ENCODE results near the gene TRMT10B. TPM values are rescaled to one million over a fixed set of nuclear protein-coding genes. Genes with fewer than 3 reads are reported as not detected.

Gene TRMT10B
- total RNA-seq, 1 donor from 2014 or later = 4.2 TPM

GRCh38 chr9:37827483-37828165 lies 74.0 kb downstream of the TRMT10B start:
- no peaks in the 10 kb centered on the region for H3K27me3 ChIP-seq (ENCODE audit: control insufficient read depth, insufficient read depth, low read length)
- H3K36me3 ChIP-seq (ENCODE audit: control insufficient read depth, insufficient read depth, low read length) = no peaks in the 10 kb centered on the region
- DNase-seq (ENCODE audit: low read depth) = no peak
- H3K4me3 ChIP-seq (ENCODE audit: low read depth, low read length) = no peak overlapping the region
- no peak for TF ChIP-seq CTCF (IDR thresholded peaks at IDR 0.05; ENCODE audit: insufficient read depth, low read length, poor library complexity, severe bottlenecking)

Other genes with a start within 250 kb of the TRMT10B start
- 13.2 and 16.9 TPM in 2 replicates for gene FBXO10, start 177.4 kb upstream of the TRMT10B start, total RNA-seq
- gene TOMM5, start 161.2 kb upstream of the TRMT10B start, total RNA-seq = 111 and 127 TPM in 2 replicates
- 0.04 TPM in 1 of 2 replicates, not detected in the other for gene FRMPD1, start 102.9 kb upstream of the TRMT10B start, total RNA-seq
- gene EXOSC3, start 31.3 kb downstream of the TRMT10B start, total RNA-seq = 27.6 and 50.4 TPM in 2 replicates
- 20.7 and 21.6 TPM in 2 replicates for gene DCAF10, start 47.0 kb downstream of the TRMT10B start, total RNA-seq
- 36.8 and 53.5 TPM in 2 replicates for gene SLC25A51, start 150.3 kb downstream of the TRMT10B start, total RNA-seq